Loucy (cell line): ENCODE results near the gene MUTYH.

Source experiments
- H2AFZ ChIP-seq: fragments of 200-600 bp; sonication (generic); 2 replicates; pipeline ENCODE4 v1.6.0; 2016; ENCODE audit warnings: antibody characterized with exemption, mild to moderate bottlenecking, low read length, moderate library complexity
- H3F3A ChIP-seq: fragments of 200-600 bp; 2 replicates; pipeline ENCODE4 v1.6.0; 2016; ENCODE audit warnings: antibody characterized with exemption, low read depth, mild to moderate bottlenecking
- H3K27me3 ChIP-seq: fragments of 200-600 bp; sonication (generic); 2 replicates; pipeline ENCODE4 v1.6.1; 2014; ENCODE audit warnings: low read length, mild to moderate bottlenecking; ENCODE audit not compliant: insufficient read depth, poor library complexity, severe bottlenecking
- H3K36me3 ChIP-seq: fragments of 200-600 bp; sonication (generic); 2 replicates; pipeline ENCODE4 v1.6.1; 2016; ENCODE audit warnings: low read length; ENCODE audit not compliant: insufficient read depth
- H3K4me1 ChIP-seq: fragments of 200-600 bp; sonication (generic); 2 replicates; pipeline ENCODE4 v1.5.1; 2014; ENCODE audit warnings: low read length, mild to moderate bottlenecking; ENCODE audit not compliant: insufficient read depth, poor library complexity, severe bottlenecking
- H3K4me2 ChIP-seq: fragments of 200-600 bp; sonication (generic); 2 replicates; pipeline ENCODE4 v1.6.0; 2014; ENCODE audit warnings: antibody characterized with exemption, low read length, low read depth, mild to moderate bottlenecking; ENCODE audit not compliant: poor library complexity, severe bottlenecking
- H3K4me3 ChIP-seq: fragments of 200-600 bp; sonication (generic); 2 replicates; pipeline ENCODE4 v1.5.1; 2014; ENCODE audit warnings: low read length, mild to moderate bottlenecking, mixed read lengths; ENCODE audit not compliant: poor library complexity, severe bottlenecking
- H3K79me2 ChIP-seq: fragments of 200-600 bp; sonication (generic); 2 replicates; pipeline ENCODE4 v1.6.1; 2014; ENCODE audit warnings: low read length; ENCODE audit not compliant: insufficient read depth
- H3K9ac ChIP-seq: fragments of 200-600 bp; sonication (generic); 2 replicates; pipeline ENCODE4 v1.6.0; 2014; ENCODE audit warnings: mild to moderate bottlenecking, low read depth, low read length, moderate library complexity; ENCODE audit not compliant: poor library complexity, severe bottlenecking
- H3K9me2 ChIP-seq: fragments of 200-600 bp; sonication (generic); replicated peaks from 2 replicates; pipeline ENCODE4 v1.6.1; 2016; ENCODE audit warnings: low read depth, low read length, mixed read lengths
- H3K9me3 ChIP-seq: fragments of 200-600 bp; sonication (generic); 2 replicates; pipeline ENCODE4 v1.6.1; 2014; ENCODE audit warnings: mild to moderate bottlenecking, antibody characterized with exemption, low read length, low read depth; ENCODE audit not compliant: insufficient read depth
- H4K20me1 ChIP-seq: fragments of 200-600 bp; sonication (generic); 2 replicates; pipeline ENCODE4 v1.6.0; 2014; ENCODE audit warnings: antibody characterized with exemption, low read length, mild to moderate bottlenecking; ENCODE audit not compliant: insufficient read depth, poor library complexity, severe bottlenecking
- EZH2phosphoT487 ChIP-seq: fragments of 200-600 bp; IDR thresholded peaks from 2 replicates; pipeline ENCODE4 v1.6.1; 2018; ENCODE audit warnings: antibody characterized with exemption, mild to moderate bottlenecking, moderate library complexity, borderline replicate concordance
- TF ChIP-seq, protein P1 (sequence below): fragments of 200-600 bp; sonication (generic); conservative IDR thresholded peaks from 2 replicates; pipeline ENCODE4 v1.5.1; 2014; ENCODE audit warnings: mild to moderate bottlenecking, antibody characterized with exemption, low read length

The MUTYH gene

DNA sequence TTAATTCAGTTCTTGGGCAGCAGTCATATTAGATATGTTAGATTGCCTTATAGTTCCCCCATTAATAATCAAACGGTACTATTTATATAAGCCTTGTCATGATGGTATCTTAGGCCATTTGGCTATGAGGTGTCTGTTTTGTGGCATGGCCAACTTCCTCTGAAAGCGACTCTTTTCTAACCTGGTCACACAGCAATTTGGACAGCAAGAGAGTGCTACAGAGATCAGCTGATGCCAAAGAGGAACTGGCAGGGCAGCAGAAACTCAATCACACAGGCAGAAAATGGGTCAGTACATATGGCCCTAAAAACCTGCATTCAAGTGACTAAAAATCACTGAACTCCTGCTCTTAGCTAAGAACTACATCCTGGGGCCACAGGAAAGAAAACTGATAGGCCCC lies 13.4 kb upstream of the MUTYH start:
- no peak overlapping the region for H2AFZ ChIP-seq
- H3K4me2 ChIP-seq, result no peak overlapping the region
- no peak overlapping the region for H3K9ac ChIP-seq
- no peaks in the 10 kb centered on the region for H3K4me1 ChIP-seq
- H3K36me3 ChIP-seq, result no peaks in the 10 kb centered on the region
- H3K27me3 ChIP-seq, result no peaks in the 10 kb centered on the region
- TF ChIP-seq EZH2phosphoT487, result no peak
- TF ChIP-seq, protein P1, sequence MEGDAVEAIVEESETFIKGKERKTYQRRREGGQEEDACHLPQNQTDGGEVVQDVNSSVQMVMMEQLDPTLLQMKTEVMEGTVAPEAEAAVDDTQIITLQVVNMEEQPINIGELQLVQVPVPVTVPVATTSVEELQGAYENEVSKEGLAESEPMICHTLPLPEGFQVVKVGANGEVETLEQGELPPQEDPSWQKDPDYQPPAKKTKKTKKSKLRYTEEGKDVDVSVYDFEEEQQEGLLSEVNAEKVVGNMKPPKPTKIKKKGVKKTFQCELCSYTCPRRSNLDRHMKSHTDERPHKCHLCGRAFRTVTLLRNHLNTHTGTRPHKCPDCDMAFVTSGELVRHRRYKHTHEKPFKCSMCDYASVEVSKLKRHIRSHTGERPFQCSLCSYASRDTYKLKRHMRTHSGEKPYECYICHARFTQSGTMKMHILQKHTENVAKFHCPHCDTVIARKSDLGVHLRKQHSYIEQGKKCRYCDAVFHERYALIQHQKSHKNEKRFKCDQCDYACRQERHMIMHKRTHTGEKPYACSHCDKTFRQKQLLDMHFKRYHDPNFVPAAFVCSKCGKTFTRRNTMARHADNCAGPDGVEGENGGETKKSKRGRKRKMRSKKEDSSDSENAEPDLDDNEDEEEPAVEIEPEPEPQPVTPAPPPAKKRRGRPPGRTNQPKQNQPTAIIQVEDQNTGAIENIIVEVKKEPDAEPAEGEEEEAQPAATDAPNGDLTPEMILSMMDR, result no peak
- H3K79me2 ChIP-seq, result no peaks in the 10 kb centered on the region
- no peaks in the 10 kb centered on the region for H3K9me3 ChIP-seq
- H4K20me1 ChIP-seq, result no peaks in the 10 kb centered on the region
- no peaks in the 10 kb centered on the region for H3K9me2 ChIP-seq
- no peaks in the 10 kb centered on the region for H3F3A ChIP-seq
- H3K4me3 ChIP-seq, result no peak overlapping the region

DNA sequence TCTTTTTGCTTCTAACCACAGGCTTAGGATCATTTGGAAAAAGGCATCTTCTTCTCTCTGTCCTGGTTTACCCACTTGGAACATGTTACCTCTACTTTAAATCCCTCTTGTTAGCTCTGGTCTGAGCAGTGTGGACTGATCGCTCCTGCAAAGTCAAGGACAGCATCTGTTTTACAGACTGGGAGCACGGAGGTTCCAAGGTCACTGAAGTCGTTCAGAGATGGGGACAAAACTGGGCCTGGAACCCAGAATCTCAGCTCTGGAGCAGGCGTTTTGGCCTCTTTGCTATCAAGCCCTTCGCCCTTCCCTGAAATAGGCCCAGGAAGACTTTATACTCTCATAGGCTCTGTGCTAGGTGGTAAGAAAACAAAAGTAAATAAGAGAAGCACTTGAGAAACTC lies 11.3 kb upstream of the MUTYH start:
- no peak overlapping the region for H3K4me2 ChIP-seq
- H3K9me3 ChIP-seq, result no peaks in the 10 kb centered on the region
- no peaks in the 10 kb centered on the region for H3K9me2 ChIP-seq
- TF ChIP-seq EZH2phosphoT487, result no peak
- TF ChIP-seq, protein P1, result no peak
- no peak overlapping the region for H3K4me3 ChIP-seq
- H3F3A ChIP-seq, result no peaks in the 10 kb centered on the region
- no peak overlapping the region for H3K9ac ChIP-seq
- H3K27me3 ChIP-seq, result no peaks in the 10 kb centered on the region
- H3K79me2 ChIP-seq, result no peaks in the 10 kb centered on the region
- no peaks in the 10 kb centered on the region for H3K4me1 ChIP-seq
- H3K36me3 ChIP-seq, result peaks cover 3% of the 10 kb centered on the region; the same call in 1 of the 2 replicates
- H2AFZ ChIP-seq, result no peak overlapping the region
- no peaks in the 10 kb centered on the region for H4K20me1 ChIP-seq

DNA sequence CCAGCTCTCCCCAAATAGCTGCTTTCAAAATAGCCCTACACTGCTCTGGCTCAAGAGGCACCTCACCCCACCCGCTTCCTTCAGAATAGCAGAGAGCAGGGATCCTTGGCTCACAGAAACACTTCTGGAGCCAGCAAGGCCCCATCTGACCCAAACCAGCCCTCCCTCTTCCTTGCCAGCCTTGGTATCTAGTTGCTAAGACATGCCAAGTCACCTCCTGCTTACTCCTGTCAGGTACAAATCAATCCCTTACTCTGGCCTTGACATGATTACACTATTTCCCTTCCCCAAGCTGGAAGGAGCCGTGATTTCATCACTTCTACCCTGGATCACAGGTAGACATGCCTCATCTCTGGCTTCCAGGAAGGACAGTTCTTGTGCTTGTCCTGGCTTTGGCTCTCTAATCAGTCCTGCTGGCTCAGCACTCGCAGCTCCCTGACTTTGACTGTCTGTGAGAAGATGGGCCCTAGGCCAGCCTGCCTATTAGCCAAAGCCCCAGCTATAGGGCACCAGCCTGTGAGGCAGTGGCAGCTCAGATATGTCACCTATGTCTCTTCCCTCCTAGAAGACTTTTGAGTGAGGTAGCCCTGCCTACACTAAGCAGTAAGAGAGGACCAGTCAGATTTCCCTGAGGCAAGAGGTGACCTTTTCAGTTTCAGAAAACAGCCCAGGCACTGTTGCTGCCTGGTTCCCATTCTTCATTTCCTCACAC lies 8.9 kb upstream of the MUTYH start:
- no peaks in the 10 kb centered on the region for H4K20me1 ChIP-seq
- no peaks in the 10 kb centered on the region for H3K27me3 ChIP-seq
- no peak overlapping the region for H2AFZ ChIP-seq
- H3K79me2 ChIP-seq, result peaks cover 7% of the 10 kb centered on the region; the same call in 1 of the 2 replicates
- H3K9ac ChIP-seq, result no peak overlapping the region
- no peak overlapping the region for H3K4me2 ChIP-seq
- peaks cover 23% of the 10 kb centered on the region; the same call in 1 of the 2 replicates for H3K36me3 ChIP-seq
- no peaks in the 10 kb centered on the region for H3K9me2 ChIP-seq
- TF ChIP-seq EZH2phosphoT487, result no peak
- TF ChIP-seq, protein P1, result no peak
- H3K9me3 ChIP-seq, result no peaks in the 10 kb centered on the region
- no peak overlapping the region for H3K4me3 ChIP-seq
- H3F3A ChIP-seq, result no peaks in the 10 kb centered on the region
- no peaks in the 10 kb centered on the region for H3K4me1 ChIP-seq
